CD4-positive, alpha-beta memory T cell (primary cell): ENCODE results near the gene DDX23. TPM values are rescaled to one million over a fixed set of nuclear protein-coding genes. Genes with fewer than 3 reads are reported as not detected.

Experiments used
- CTCF ChIA-PET: fragments of 350-600 bp; sonication (Branson Sonifier 250); formaldehyde crosslinking; loops from one replicate; lab custom pipeline; 2021; ENCODE audit warnings: inconsistent platforms; ENCODE audit not compliant: partially characterized antibody; lab: Charles Lee
- POLR2A ChIA-PET: fragments of 350-600 bp; sonication (Branson Sonifier 250); formaldehyde crosslinking; loops from one replicate; lab custom pipeline; 2021; ENCODE audit not compliant: partially characterized antibody; lab: Charles Lee
- DNase-seq, 5 donors: peaks; one replicate each; pipeline versions ENCODE4 v3.0.0 to v3.0.0-alpha.2; 2020 to 2022; ENCODE audit warnings: mixed read lengths in 1 of 5
- H3K27ac ChIP-seq: one replicate; pipeline ENCODE4 v1.7.0; 2013; ENCODE audit warnings: low read depth, low read length
- H3K27me3 ChIP-seq: 2 replicates; pipeline ENCODE4 v1.7.0; 2013; ENCODE audit warnings: mild to moderate bottlenecking, low read length, moderate library complexity; ENCODE audit not compliant: insufficient read depth
- H3K36me3 ChIP-seq: 2 replicates; pipeline ENCODE4 v1.7.0; 2013; ENCODE audit warnings: mild to moderate bottlenecking, low read length, moderate library complexity; ENCODE audit not compliant: insufficient read depth
- H3K4me1 ChIP-seq: 2 replicates; pipeline ENCODE4 v1.7.0; 2013; ENCODE audit warnings: mild to moderate bottlenecking, low read length, moderate library complexity; ENCODE audit not compliant: insufficient read depth
- H3K4me3 ChIP-seq, 2 donors: one replicate each; pipeline ENCODE4 v1.7.0; 2013; ENCODE audit warnings: low read length in 2 of 2, mild to moderate bottlenecking in 1 of 2
- H3K9me3 ChIP-seq, 2 donors: one replicate each; pipeline ENCODE4 v1.7.0; 2013; ENCODE audit warnings: low read length in 2 of 2, control low read depth in 1 of 2; ENCODE audit not compliant: control insufficient read depth in 1 of 2
- H3K27ac Mint-ChIP-seq, 7 donors: one replicate each; pipeline ENCODE4 v1.8.0; 2020 to 2021; ENCODE audit warnings: mixed read lengths in 7 of 7, mild to moderate bottlenecking in 6 of 7, inconsistent platforms in 3 of 7, moderate library complexity in 3 of 7
- H3K27me3 Mint-ChIP-seq, 2 donors: one replicate each; pipeline ENCODE4 v1.8.0; 2020 to 2021; ENCODE audit warnings: mixed read lengths in 2 of 2
- H3K36me3 Mint-ChIP-seq, 2 donors: one replicate each; pipeline ENCODE4 v1.8.0; 2020 to 2021; ENCODE audit warnings: mixed read lengths in 2 of 2, inconsistent platforms in 1 of 2, mild to moderate bottlenecking in 1 of 2
- H3K4me1 Mint-ChIP-seq, 4 donors: one replicate each; pipeline ENCODE4 v1.8.0; 2020 to 2021; ENCODE audit warnings: mixed read lengths in 4 of 4, mild to moderate bottlenecking in 1 of 4
- H3K4me3 Mint-ChIP-seq, 8 donors: one replicate each; pipeline ENCODE4 v1.8.0; 2020 to 2021; ENCODE audit warnings: mixed read lengths in 8 of 8, mild to moderate bottlenecking in 7 of 8, moderate library complexity in 6 of 8, inconsistent platforms in 3 of 8
- H3K9me3 Mint-ChIP-seq, 8 donors: one replicate each; pipeline ENCODE4 v1.8.0; 2020 to 2021; ENCODE audit warnings: mixed read lengths in 8 of 8, mild to moderate bottlenecking in 5 of 8, inconsistent platforms in 3 of 8, moderate library complexity in 1 of 8
- intact Hi-C: fragments of 100-400 bp; cut with micrococcal nuclease; formaldehyde crosslinking; loops from one replicate; pipeline ENCODE4 v1.15.1; 2023
- polyA plus RNA-seq, 2 donors: library from polyadenylated mRNA; unstranded; fragments of 300-500 nt; fragmentation: Illumina TruSeq; gene quantifications; one replicate each; pipeline ENCODE4 v1.2.3, GENCODE V29; 2021
- total RNA-seq, 2 experiments: library from RNA; stranded (reverse); gene quantifications; one replicate each; pipeline ENCODE4 v1.2.3, GENCODE V29; 2021

DDX23 gene
- total and polyA plus RNA-seq, 4 experiments from 2014 or later, result 14.3 to 158 (median 106) TPM

- H3K4me1 ChIP-seq, result peaks cover 37% of the 10 kb centered on the region
- ChIA-PET CTCF (interaction anchor here (0.6 to 6.4 kb wide), 10 partner anchors 9 to 141 kb away, joined by 3 to 53 read pairs (median 7); partner anchors contain the start of genes ARF3, DDX23 and RND1), POLR2A (interaction anchor here (0.6 to 4.0 kb wide), 3 partner anchors 22 to 100 kb away, joined by 3 to 33 read pairs (median 3); partner anchors contain the start of genes CCNT1 and DDX23)
- H3K4me1 Mint-ChIP-seq, result peaks cover 20 to 65% (median 31%) of the 10 kb centered on the region in 4 donors
- H3K27ac Mint-ChIP-seq, result peak overlapping the region in 6 of 7 donors; percentile 8 to 87 (median 52)
- no peak overlapping the region for H3K27ac ChIP-seq
- no peaks in the 10 kb centered on the region for H3K27me3 ChIP-seq
- no peaks in the 10 kb centered on the region for H3K36me3 Mint-ChIP-seq
- no peaks in the 10 kb centered on the region for H3K36me3 ChIP-seq
- peak overlapping the region; percentile 81 to 94 (median 90) for H3K4me3 Mint-ChIP-seq
- no peaks in the 10 kb centered on the region for H3K9me3 ChIP-seq
- no peaks in the 10 kb centered on the region for H3K27me3 Mint-ChIP-seq
- no peaks in the 10 kb centered on the region for H3K9me3 Mint-ChIP-seq
- intact Hi-C loops, result no loop called here
- H3K4me3 ChIP-seq, result peak overlapping the region in 1 of 2 donors; percentile 87
- no peak for DNase-seq
Observed at GRCh38 chr12:48816143-48816854, 35.7 kb downstream of the DDX23 start.

GRCh38 chr12:48815126-48816110 is 36.5 kb downstream of the DDX23 start:
- Mint-ChIP-seq H3K27ac (peak overlapping the region in 6 of 7 donors; percentile 66 to 89 (median 76)), H3K9me3 (no peaks in the 10 kb centered on the region), H3K27me3 (no peaks in the 10 kb centered on the region), H3K4me1 (peaks cover 20 to 65% (median 31%) of the 10 kb centered on the region in 4 donors), H3K4me3 (peak overlapping the region; percentile 86 to 94 (median 92)), H3K36me3 (no peaks in the 10 kb centered on the region)
- intact Hi-C loops, result no loop called here
- DNase-seq, result peak in 3 of 5 donors; percentile 30 to 49 (median 31)
- CTCF ChIA-PET, result interaction anchor here (0.6 to 6.4 kb wide), 29 partner anchors 10 to 214 kb away, joined by 3 to 53 read pairs (median 3); partner anchors contain the start of genes ARF3, DDX23 and RND1
- Histone ChIP-seq H3K9me3 (no peaks in the 10 kb centered on the region), H3K36me3 (no peaks in the 10 kb centered on the region), H3K27ac (peak overlapping the region; percentile 55), H3K4me1 (peaks cover 37% of the 10 kb centered on the region), H3K4me3 (peak overlapping the region; percentile 87 to 94), H3K27me3 (no peaks in the 10 kb centered on the region)
- POLR2A ChIA-PET, result interaction anchor here (0.5 to 4.0 kb wide), 9 partner anchors 8 to 451 kb away, joined by 3 to 33 read pairs (median 3); partner anchors contain the start of genes ARF3, CCNT1 and DDX23

DNA sequence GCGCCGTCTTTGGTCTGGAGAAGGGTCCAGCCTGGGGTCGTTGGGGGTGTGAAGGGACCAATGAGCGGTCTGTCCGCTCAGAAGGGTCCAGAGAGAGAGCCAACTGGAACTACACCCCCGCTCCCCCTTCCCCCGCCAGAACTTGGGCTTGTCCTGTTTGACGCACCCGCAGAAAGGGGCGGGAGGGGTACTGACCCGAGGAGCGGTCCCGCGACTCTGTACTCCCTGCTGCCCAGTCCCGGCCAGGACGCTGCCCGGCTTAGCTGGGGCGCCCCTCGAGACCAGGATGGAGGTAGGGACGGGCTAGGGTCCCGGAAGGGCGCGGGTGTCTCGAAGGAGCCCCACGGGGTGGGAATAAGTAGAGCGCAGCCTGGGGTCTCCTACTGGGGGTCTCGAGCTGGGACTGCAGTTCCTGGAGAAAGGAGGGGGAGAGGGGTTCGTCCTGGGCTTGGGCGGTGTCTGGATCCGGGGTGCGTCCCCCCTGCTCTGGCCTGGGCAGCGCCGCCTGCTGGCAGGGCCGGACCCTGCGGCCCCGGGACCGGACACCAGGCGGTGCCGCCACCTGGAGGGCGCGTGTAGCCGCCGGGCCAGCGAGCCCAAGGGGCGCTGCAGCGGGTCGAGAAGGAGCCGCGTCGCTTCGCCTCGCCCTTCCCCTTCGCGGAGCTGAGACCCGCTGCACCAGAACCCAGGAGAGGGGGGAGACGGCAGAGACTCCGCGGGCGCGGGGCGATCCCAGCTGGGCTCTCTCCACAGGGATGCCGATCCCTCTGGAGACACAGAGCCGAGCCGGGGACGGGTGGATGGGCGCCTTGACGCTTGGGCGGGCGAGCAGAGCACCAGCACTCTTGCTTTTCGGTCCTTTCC is 37.5 kb downstream of the DDX23 start:
- Histone ChIP-seq H3K36me3 (no peaks in the 10 kb centered on the region), H3K27me3 (no peaks in the 10 kb centered on the region), H3K4me1 (peaks cover 37% of the 10 kb centered on the region), H3K9me3 (no peaks in the 10 kb centered on the region), H3K4me3 (peak overlapping the region; percentile 87 to 94), H3K27ac (peak overlapping the region; percentile 55)
- intact Hi-C loops, result no loop called here
- Mint-ChIP-seq H3K4me1 (peaks cover 20 to 58% (median 31%) of the 10 kb centered on the region in 4 donors), H3K27me3 (no peaks in the 10 kb centered on the region), H3K4me3 (peak overlapping the region; percentile 86 to 94 (median 92)), H3K27ac (peak overlapping the region in 6 of 7 donors; percentile 48 to 91 (median 78)), H3K36me3 (no peaks in the 10 kb centered on the region), H3K9me3 (no peaks in the 10 kb centered on the region)
- peak; percentile 63 to 76 (median 66) for DNase-seq
- ChIA-PET CTCF (interaction anchor here (0.6 to 6.4 kb wide), 25 partner anchors 9 to 215 kb away, joined by 3 to 53 read pairs (median 3); partner anchors contain the start of genes ARF3 and DDX23), POLR2A (interaction anchor here (0.7 to 4.0 kb wide), 6 partner anchors 9 to 279 kb away, joined by 3 to 33 read pairs (median 4); partner anchors contain the start of genes ARF3 and DDX23)

GRCh38 chr12:48813465-48814261 is 38.3 kb downstream of the DDX23 start:
- Histone ChIP-seq H3K4me3 (peak overlapping the region in 1 of 2 donors; percentile 87), H3K9me3 (no peaks in the 10 kb centered on the region), H3K27me3 (no peaks in the 10 kb centered on the region), H3K4me1 (peaks cover 37% of the 10 kb centered on the region), H3K36me3 (no peaks in the 10 kb centered on the region), H3K27ac (peak overlapping the region; percentile 55)
- H3K4me3 Mint-ChIP-seq, result peak overlapping the region; percentile 83 to 94 (median 90)
- POLR2A ChIA-PET, result interaction anchor here (1.3 to 4.0 kb wide), 3 partner anchors 9 to 38 kb away, joined by 4 to 33 read pairs (median 9); partner anchors contain the start of gene DDX23
- CTCF ChIA-PET, result interaction anchor here (0.8 to 6.4 kb wide), 12 partner anchors 9 to 144 kb away, joined by 3 to 53 read pairs (median 5); partner anchors contain the start of genes ARF3 and DDX23
- intact Hi-C loops, result no loop called here
- DNase-seq, result no peak
- no peaks in the 10 kb centered on the region for H3K36me3 Mint-ChIP-seq
- H3K27ac Mint-ChIP-seq, result peak overlapping the region; percentile 70 to 91 (median 77)
- no peaks in the 10 kb centered on the region for H3K27me3 Mint-ChIP-seq
- H3K4me1 Mint-ChIP-seq, result peaks cover 15 to 50% (median 26%) of the 10 kb centered on the region in 4 donors
- no peaks in the 10 kb centered on the region for H3K9me3 Mint-ChIP-seq

DNA sequence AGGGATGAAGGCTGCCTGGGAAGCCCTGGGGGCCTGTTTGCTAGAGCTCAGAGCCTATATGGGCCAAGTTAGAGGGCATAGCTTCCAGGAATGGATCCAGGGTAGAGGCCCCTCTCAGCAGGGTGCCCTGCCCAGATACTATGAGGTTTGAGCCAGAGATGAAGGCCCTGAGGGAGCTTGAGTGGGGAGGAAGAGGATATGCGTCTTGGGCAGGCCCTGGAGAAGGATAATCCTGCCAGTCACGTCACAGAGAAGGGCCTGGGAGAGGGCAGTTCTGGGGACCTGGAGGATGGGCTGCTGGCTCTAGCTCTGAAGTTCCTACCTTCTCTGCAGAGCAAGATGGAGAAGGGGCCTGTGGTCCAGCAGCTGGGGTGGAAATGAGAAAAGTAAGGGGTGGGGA is 39.6 kb downstream of the DDX23 start:
- DNase-seq, result no peak
- CTCF ChIA-PET, result interaction anchor here (1.3 to 6.4 kb wide), 4 partner anchors 8 to 51 kb away, joined by 3 to 53 read pairs (median 4); no protein-coding TSS in a partner anchor

More for the DNA sequence above, 39.6 kb downstream of the DDX23 start:
- H3K27ac Mint-ChIP-seq, result peak overlapping the region in 6 of 7 donors; percentile 11 to 91 (median 61)
- POLR2A ChIA-PET, result no interaction called here
- Histone ChIP-seq H3K27me3 (no peaks in the 10 kb centered on the region), H3K9me3 (no peaks in the 10 kb centered on the region), H3K27ac (no peak overlapping the region), H3K4me1 (peaks cover 31% of the 10 kb centered on the region), H3K4me3 (no peak overlapping the region), H3K36me3 (no peaks in the 10 kb centered on the region)
- H3K9me3 Mint-ChIP-seq, result no peaks in the 10 kb centered on the region
- peaks cover 12 to 39% (median 21%) of the 10 kb centered on the region in 4 donors for H3K4me1 Mint-ChIP-seq
- H3K27me3 Mint-ChIP-seq, result no peaks in the 10 kb centered on the region
- intact Hi-C loops, result no loop called here
- H3K36me3 Mint-ChIP-seq, result no peaks in the 10 kb centered on the region
- H3K4me3 Mint-ChIP-seq, result peak overlapping the region in 7 of 8 donors; percentile 4 to 73 (median 40)
